ENCODE data around the gene SHROOM3. TPM values are rescaled to one million over a fixed set of nuclear protein-coding genes. Genes with fewer than 3 reads are reported as not detected.

The SHROOM3 gene
- total and polyA plus RNA-seq, 2 donors (not counting 3 experiments of a cell fraction or from before 2014, with no cell fraction given): 2.7 to 6.7 TPM

GRCh38 chr4:76584241-76585152 is 149.5 kb downstream of the SHROOM3 start:
- H3K27ac ChIP-seq (ENCODE audit: insufficient read depth, low read depth, low read length): no peak overlapping the region
- no peak for TF ChIP-seq POLR2AphosphoS5 (IDR thresholded peaks at IDR 0.05; ENCODE audit: insufficient read depth, low read depth, low read length)
- TF ChIP-seq GATA2 (IDR thresholded peaks at IDR 0.05; ENCODE audit: insufficient read depth, insufficient read length, low read depth, low read length): no peak
- TF ChIP-seq MYC (IDR thresholded peaks at IDR 0.05; ENCODE audit: low read depth, low read length): no peak
- no peak for TF ChIP-seq POLR2A (IDR thresholded peaks at IDR 0.05; ENCODE audit: low read depth, low read length)
- TF ChIP-seq EZH2 (IDR thresholded peaks at IDR 0.05; ENCODE audit: borderline replicate concordance, low read depth, low read length, severe bottlenecking): no peak
- TF ChIP-seq FOS (IDR thresholded peaks at IDR 0.05; ENCODE audit: borderline replicate concordance, insufficient read depth, low read length): no peak
- no peak for TF ChIP-seq CTCF (IDR thresholded peaks at IDR 0.05; ENCODE audit: extremely low read depth in 1 of 2, insufficient read depth in 1 of 2, low read depth in 1 of 2, low read length in 2 of 2)
- TF ChIP-seq MAX (IDR thresholded peaks at IDR 0.05; ENCODE audit: insufficient read depth, insufficient read length): no peak
- TF ChIP-seq JUN (IDR thresholded peaks at IDR 0.05; ENCODE audit: borderline replicate concordance, insufficient read depth, insufficient read length, low read depth): no peak
- intact Hi-C loops (cut with micrococcal nuclease) (no loop called here), dilution Hi-C loops (cut with MboI; ENCODE audit: extremely low pct_ligation_motif_present, low sequenced_read_pairs) (no loop called here)
- H3K9me1 ChIP-seq (replicated peaks; ENCODE audit: control insufficient read depth, extremely low read depth, insufficient read depth, low read length): no peaks in the 10 kb centered on the region
- H3K9me3 ChIP-seq (replicated peaks; ENCODE audit: control insufficient read depth, insufficient read depth, low read length): no peaks in the 10 kb centered on the region
- H3K79me2 ChIP-seq (ENCODE audit: control insufficient read depth, insufficient read depth, low read length): no peaks in the 10 kb centered on the region
- H3K9ac ChIP-seq (replicated peaks; ENCODE audit: extremely low read depth, insufficient read depth, low read length): no peak overlapping the region
- no peaks in the 10 kb centered on the region for H4K20me1 ChIP-seq (replicated peaks; ENCODE audit: control insufficient read depth, extremely low read depth, insufficient read depth, low read length)
- H3K4me1 ChIP-seq (ENCODE audit: control insufficient read depth, extremely low read depth, insufficient read depth, low read length): no peaks in the 10 kb centered on the region
- ChIA-PET POLR2A (interaction anchor here (0.7 kb wide), 1 partner anchor 33 kb away, joined by 4 read pairs; no protein-coding TSS in a partner anchor), CTCF (interaction anchor here (0.6 kb wide), 1 partner anchor 22 kb away, joined by 3 read pairs; no protein-coding TSS in a partner anchor)
- peaks cover 0 to under 1% of the 10 kb centered on the region in 2 experiments for H3K27me3 ChIP-seq (ENCODE audit: control insufficient read depth in 2 of 2, insufficient read depth in 2 of 2, low read length in 2 of 2)
- FAIRE-seq (peak; percentile 52), DNase-seq (ENCODE audit: low read depth, low spot score) (no peak)
- H3K4me2 ChIP-seq (ENCODE audit: insufficient read depth, low read length): no peak overlapping the region
- no peaks in the 10 kb centered on the region for H3K36me3 ChIP-seq (ENCODE audit: control insufficient read depth in 2 of 2, extremely low read depth in 1 of 2, insufficient read depth in 2 of 2, low read length in 2 of 2)
- H2AFZ ChIP-seq (ENCODE audit: low read depth, low read length): no peak overlapping the region
- BruUV-seq (replicated peaks): no TSS peak
- H3K4me3 ChIP-seq (replicated peaks in 1 of 3; ENCODE audit: insufficient read depth in 1 of 3, low read depth in 1 of 3, low read length in 3 of 3): no peak overlapping the region

All from endothelial cell of umbilical vein (primary cell).